SK-N-SH (cell line): ENCODE measurements around the gene MYRF. TPM values are rescaled to one million over a fixed set of nuclear protein-coding genes. Genes with fewer than 3 reads are reported as not detected.

Source experiments
- CTCF ChIA-PET: fragments of 300-600, 350-600 bp; formaldehyde crosslinking; extraction: SDS; loops from one replicate; lab custom pipeline; 2021; lab: Yijun Ruan, JAX
- POLR2A ChIA-PET: fragments of 350-600 bp; sonication (Branson Sonifier 250); formaldehyde crosslinking; extraction: SDS; loops from one replicate; lab custom pipeline; 2020; ENCODE audit warnings: antibody characterized with exemption, inconsistent platforms; lab: Yijun Ruan, JAX
- DNase-seq: peaks from one replicate; pipeline ENCODE4 v3.0.0; 2012
- H2AFZ ChIP-seq: fragments of 200-600 bp; sonication (generic); 2 replicates; pipeline ENCODE4 v1.8.1; 2016; ENCODE audit warnings: antibody characterized with exemption, mild to moderate bottlenecking, low read depth
- H3F3A ChIP-seq: fragments of 200-600 bp; sonication (generic); replicated peaks from 2 replicates; pipeline ENCODE3; 2016; ENCODE audit warnings: antibody characterized with exemption, mild to moderate bottlenecking; ENCODE audit not compliant: insufficient read depth
- H3K27ac ChIP-seq, 2 experiments: fragments of 200-500 bp in 1 of 2; fragments of 200-600 bp in 1 of 2; sonication (Bioruptor generic) in 1 of 2; sonication (generic), shearing (Covaris generic) in 1 of 2; 2 replicates each; pipeline versions ENCODE4 v1.5.1 to v1.6.1; 2014 to 2016; ENCODE audit warnings: low read depth in 2 of 2, inconsistent platforms in 1 of 2, low read length in 1 of 2, mild to moderate bottlenecking in 1 of 2, mixed read lengths in 1 of 2
- H3K27me3 ChIP-seq: fragments of 200-600 bp; sonication (generic), shearing (Covaris generic); 2 replicates; pipeline ENCODE4 v1.6.1; 2016; ENCODE audit warnings: mixed run types; ENCODE audit not compliant: insufficient read depth
- H3K36me3 ChIP-seq, 2 experiments: fragments of 200-500 bp in 1 of 2; fragments of 200-600 bp in 1 of 2; sonication (Bioruptor generic) in 1 of 2; sonication (generic) in 1 of 2; replicated peaks in 1 of 2; 2 replicates each; pipeline versions ENCODE3 to v1.5.1; 2014 to 2016; ENCODE audit warnings: low read length in 1 of 2, mild to moderate bottlenecking in 1 of 2; ENCODE audit not compliant: insufficient read depth in 2 of 2, control insufficient read depth in 1 of 2
- H3K4me1 ChIP-seq, 2 experiments: fragments of 200-500 bp in 1 of 2; fragments of 200-600 bp in 1 of 2; sonication (Bioruptor generic) in 1 of 2; sonication (generic), shearing (Covaris generic) in 1 of 2; 2 replicates each; pipeline versions ENCODE4 v1.5.1 to v1.6.1; 2014 to 2016; ENCODE audit warnings: low read depth in 1 of 2, low read length in 1 of 2, mixed run types in 1 of 2; ENCODE audit not compliant: insufficient read depth in 2 of 2, control insufficient read depth in 1 of 2
- H3K4me2 ChIP-seq: fragments of 200-600 bp; sonication (generic), shearing (Covaris generic); 2 replicates; pipeline ENCODE4 v1.6.1; 2017; ENCODE audit warnings: mixed run types
- H3K4me3 ChIP-seq, 2 experiments: fragments of 200-500 bp in 1 of 2; fragments of 200-600 bp in 1 of 2; sonication (Bioruptor generic) in 1 of 2; sonication (generic), shearing (Covaris generic) in 1 of 2; 2 replicates each; pipeline versions ENCODE4 v1.5.1 to v1.8.1; 2014 to 2016; ENCODE audit warnings: low read depth in 2 of 2, inconsistent platforms in 1 of 2, low read length in 1 of 2, mild to moderate bottlenecking in 1 of 2, mixed read lengths in 1 of 2, moderate library complexity in 1 of 2
- H3K79me2 ChIP-seq: fragments of 200-600 bp; sonication (generic); 2 replicates; pipeline ENCODE4 v1.8.1; 2017; ENCODE audit warnings: mild to moderate bottlenecking; ENCODE audit not compliant: insufficient read depth
- H3K9ac ChIP-seq: fragments of 200-600 bp; sonication (generic); 2 replicates; pipeline ENCODE4 v1.6.1; 2017; ENCODE audit warnings: mixed run types
- H3K9me2 ChIP-seq: fragments of 200-600 bp; sonication (generic); 2 replicates; pipeline ENCODE4 v1.6.1; 2017; ENCODE audit warnings: mixed run types
- H3K9me3 ChIP-seq: fragments of 200-600 bp; sonication (generic); 2 replicates; pipeline ENCODE4 v1.6.1; 2017; ENCODE audit warnings: mixed run types, mild to moderate bottlenecking, moderate library complexity
- H4K20me1 ChIP-seq: fragments of 200-600 bp; sonication (generic); 2 replicates; pipeline ENCODE4 v1.6.1; 2017; ENCODE audit warnings: mild to moderate bottlenecking, mixed run types; ENCODE audit not compliant: insufficient read depth
- FOXJ3 ChIP-seq: sonication (generic); formaldehyde crosslinking; IDR thresholded peaks from 2 replicates; pipeline ENCODE4 v1.5.1; 2020; ENCODE audit warnings: mild to moderate bottlenecking, missing genetic modification reagents
- FOXM1 ChIP-seq: IDR thresholded peaks from 2 replicates; pipeline ENCODE4 v1.4.0; 2012; ENCODE audit warnings: low read depth, mild to moderate bottlenecking
- NFIC ChIP-seq: IDR thresholded peaks from 2 replicates; pipeline ENCODE4 v1.4.0; 2012; ENCODE audit warnings: borderline replicate concordance
- NRF1 ChIP-seq: IDR thresholded peaks from 2 replicates; pipeline ENCODE4 v1.6.1; 2012; ENCODE audit warnings: low read depth, mild to moderate bottlenecking, low read length
- RXRA ChIP-seq: IDR thresholded peaks from 2 replicates; pipeline ENCODE4 v1.4.0; 2012; ENCODE audit warnings: low read depth, mild to moderate bottlenecking, borderline replicate concordance
- TAF1 ChIP-seq: IDR thresholded peaks from 2 replicates; pipeline ENCODE4 v1.6.1; 2012; ENCODE audit warnings: low read depth, mild to moderate bottlenecking, low read length, moderate library complexity, borderline replicate concordance
- TCF12 ChIP-seq: IDR thresholded peaks from 2 replicates; pipeline ENCODE4 v1.4.0; 2012
- TEAD4 ChIP-seq: IDR thresholded peaks from 2 replicates; pipeline ENCODE4 v1.4.0; 2012; ENCODE audit warnings: mild to moderate bottlenecking, borderline replicate concordance; ENCODE audit not compliant: insufficient read depth
- USF2 ChIP-seq: fragments of 150-350 bp; IDR thresholded peaks from 2 replicates; pipeline ENCODE4 v1.6.1; 2017; ENCODE audit warnings: antibody characterized with exemption, low read length, low read depth, borderline replicate concordance
- YY1 ChIP-seq: IDR thresholded peaks from 2 replicates; pipeline ENCODE4 v1.4.0; 2012; ENCODE audit warnings: low read depth, mild to moderate bottlenecking
- ZBTB33 ChIP-seq: IDR thresholded peaks from 2 replicates; pipeline ENCODE4 v1.4.0; 2012; ENCODE audit warnings: low read depth, borderline replicate concordance
- WGBS: methylation state at CpG from one replicate; pipeline ENCODE4 v1.1.6; 2017; ENCODE audit warnings: low lambda C conversion rate; 5-methylcytosine and 5-hydroxymethylcytosine counted together
- polyA plus RNA-seq, 3 experiments: library from polyadenylated mRNA; depleted of rRNA; stranded (reverse); fragments of >200 nt; gene quantifications; 2 replicates each; pipeline ENCODE4 v1.2.3, GENCODE V29; 2012
- TF ChIP-seq, protein P1 (sequence below): IDR thresholded peaks from 2 replicates; pipeline ENCODE4 v1.4.0; 2012; ENCODE audit warnings: low read depth, borderline replicate concordance

The MYRF gene
- polyA plus RNA-seq, 1 of the 3 experiments (the other 2 are of a cell fraction): 2.8 TPM

DNA sequence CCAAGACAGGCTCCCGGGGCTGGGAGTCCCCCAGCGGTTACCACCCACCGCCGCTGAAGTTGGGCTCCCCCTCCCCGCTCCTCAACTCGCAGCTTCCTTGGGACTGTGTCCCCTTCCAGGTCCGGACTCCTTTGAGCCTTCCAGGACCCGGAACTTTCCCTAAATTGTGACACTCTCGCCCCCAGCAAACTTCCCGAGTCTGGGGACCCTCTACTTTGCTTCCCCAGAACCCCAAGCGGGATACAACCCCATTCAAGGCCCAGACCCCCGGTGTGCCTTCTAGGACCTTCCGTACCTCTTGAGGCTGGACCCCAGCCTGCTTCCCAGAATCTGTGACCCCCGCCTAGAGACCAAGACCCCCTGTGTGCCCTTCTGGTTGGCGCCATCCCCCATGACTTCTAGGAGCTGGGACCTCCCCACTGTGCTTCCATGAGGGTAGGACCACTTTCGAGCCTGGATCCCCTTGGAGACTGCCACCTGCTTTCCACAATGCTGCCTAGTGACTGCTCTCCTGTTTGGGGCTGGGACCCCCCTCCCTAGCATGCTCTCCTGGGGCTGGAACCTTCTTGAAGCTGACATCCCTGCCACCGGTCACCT, 587 bp downstream of the MYRF start:
- POLR2A ChIA-PET: no interaction called here

GRCh38 chr11:61753672-61754071, 1.2 kb downstream of the MYRF start:
- 71% methylated on average over 5 of the region's 5 CpGs for WGBS
- no peak for DNase-seq
- Histone ChIP-seq H3K36me3 (no peaks in the 10 kb centered on the region), H3K4me1 (peaks cover 9 to 11% of the 10 kb centered on the region in 2 experiments; a peak in 2 of 4 replicates), H3K9me3 (no peaks in the 10 kb centered on the region), H3K9me2 (no peaks in the 10 kb centered on the region), H3K4me2 (0 out of 2 replicates have a peak overlapping the region, but pooled peaks have one; percentile 86), H2AFZ (no peak overlapping the region), H3F3A (no peaks in the 10 kb centered on the region), H3K27ac (no peak overlapping the region), H3K9ac (no peak overlapping the region), H3K4me3 (no peak overlapping the region), H4K20me1 (no peaks in the 10 kb centered on the region), H3K27me3 (no peaks in the 10 kb centered on the region), H3K79me2 (no peaks in the 10 kb centered on the region)
- ChIA-PET CTCF (interaction anchor here (0.6 to 8.1 kb wide), 15 partner anchors 10 to 175 kb away, joined by 3 to 81 read pairs (median 4); partner anchors contain the start of genes FEN1 and TMEM258), POLR2A (no interaction called here)
- TF ChIP-seq FOXJ3 (CRISPR knock-in tag): no peak
- no peak for TF ChIP-seq TAF1
- TF ChIP-seq TCF12: no peak

More for the DNA sequence above, 587 bp downstream of the MYRF start:
- Histone ChIP-seq H3K9ac (peak overlapping the region; percentile 63), H3K27me3 (no peaks in the 10 kb centered on the region), H4K20me1 (no peaks in the 10 kb centered on the region), H3K4me2 (peak overlapping the region; percentile 86), H3K4me1 (peaks cover 9 to 12% of the 10 kb centered on the region in 2 experiments; a peak in 2 of 4 replicates), H3K79me2 (no peaks in the 10 kb centered on the region), H3K36me3 (no peaks in the 10 kb centered on the region), H2AFZ (peak overlapping the region; percentile 95), H3F3A (no peaks in the 10 kb centered on the region), H3K9me3 (no peaks in the 10 kb centered on the region)
- CTCF ChIA-PET: interaction anchor here (0.6 to 8.1 kb wide), 15 partner anchors 9 to 175 kb away, joined by 3 to 81 read pairs (median 4); partner anchors contain the start of genes FEN1 and TMEM258
- TF ChIP-seq NFIC (no peak), USF2 (no peak), TEAD4 (no peak), RXRA (no peak), NRF1 (no peak), ZBTB33 (no peak), YY1 (no peak), FOXM1 (no peak)
- TF ChIP-seq, protein P1, sequence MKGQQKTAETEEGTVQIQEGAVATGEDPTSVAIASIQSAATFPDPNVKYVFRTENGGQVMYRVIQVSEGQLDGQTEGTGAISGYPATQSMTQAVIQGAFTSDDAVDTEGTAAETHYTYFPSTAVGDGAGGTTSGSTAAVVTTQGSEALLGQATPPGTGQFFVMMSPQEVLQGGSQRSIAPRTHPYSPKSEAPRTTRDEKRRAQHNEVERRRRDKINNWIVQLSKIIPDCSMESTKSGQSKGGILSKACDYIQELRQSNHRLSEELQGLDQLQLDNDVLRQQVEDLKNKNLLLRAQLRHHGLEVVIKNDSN: no peak
- TF ChIP-seq, all 33 proteins: peak for 0
- WGBS: 44% methylated on average over 16 of the region's 17 CpGs
- Histone ChIP-seq H3K9me2 (no peaks in the 10 kb centered on the region), H3K27ac (no peak overlapping the region), H3K4me3 (peak overlapping the region; percentile 52 to 64)
- DNase-seq: no peak
